Uterus (tissue), 2 donors: ENCODE results near the gene PAM.

ENCODE experiments used
- CTCF ChIP-seq, 4 experiments: fragments of 200-600 bp in 2 of 4; fragments of 450-650 bp in 2 of 4; sonication (generic) in 2 of 4; IDR thresholded peaks; one replicate each; pipeline ENCODE4 v1.5.1; 2016 to 2019; ENCODE audit warnings: antibody characterized with exemption in 4 of 4, mild to moderate bottlenecking in 2 of 4, moderate library complexity in 1 of 4
- POLR2A ChIP-seq, 2 donors: fragments of 450-650 bp; IDR thresholded peaks; one replicate each; pipeline ENCODE4 v1.6.1; 2016; ENCODE audit warnings: antibody characterized with exemption in 2 of 2, mild to moderate bottlenecking in 1 of 2, moderate library complexity in 1 of 2

GRCh38 chr5:102974177-102974576, 219.1 kb downstream of the PAM start:
- TF ChIP-seq POLR2A (IDR thresholded peaks at IDR 0.05) (no peak), CTCF (IDR thresholded peaks at IDR 0.05) (no peak)
